NCI-H1694 (cell line): ENCODE results near the gene CEP68.
"Not testable (repeated sequence)": the region's sequence is repeated elsewhere in the genome, so short reads cannot be mapped to it uniquely, and the experiment has no call there.

Experiments used
- DNase-seq: peaks from one replicate; lab custom pipeline; 2025; lab: John Stamatoyannopoulos, UW

CEP68 gene

GRCh38 chr2:65130664-65131175 is 74.5 kb downstream of the CEP68 start:
- no peak for DNase-seq

DNA sequence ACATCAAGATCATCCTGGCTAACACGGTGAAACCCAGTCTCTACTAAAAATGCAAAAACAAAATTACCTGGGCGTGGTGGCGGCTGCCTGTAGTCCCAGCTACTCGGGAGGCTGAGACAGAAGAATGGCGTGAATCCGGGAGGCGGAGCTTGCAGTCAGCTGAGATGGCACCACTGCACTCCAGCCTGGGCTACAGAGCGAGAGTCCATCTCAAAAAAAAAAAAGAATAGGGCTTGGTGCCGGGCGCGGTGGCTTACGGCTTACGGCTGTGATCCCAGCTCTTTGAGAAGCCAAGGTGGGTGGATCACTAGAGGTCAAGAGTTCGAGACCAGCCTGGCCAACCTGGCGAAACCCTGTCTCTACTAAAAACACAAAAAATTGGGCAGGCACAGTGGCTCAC is 76.7 kb downstream of the CEP68 start:
- DNase-seq: not testable (repeated sequence)

- DNase-seq: no peak
Measured at GRCh38 chr2:65133626-65134025, 77.4 kb downstream of the CEP68 start.

GRCh38 chr2:65134158-65134557 is 77.9 kb downstream of the CEP68 start:
- DNase-seq: no peak

- no peak for DNase-seq
Measured at GRCh38 chr2:65136253-65136652, 80.0 kb downstream of the CEP68 start.
